DOHH2 (cell line): ENCODE results near the gene ASB13.

ENCODE experiments used
- H3F3A ChIP-seq: fragments of 200-600 bp; sonication (generic), shearing (Covaris generic); 2 replicates; pipeline ENCODE4 v1.6.0; 2016; ENCODE audit warnings: antibody characterized with exemption, mild to moderate bottlenecking; ENCODE audit not compliant: control insufficient read depth, insufficient read depth
- H3K27ac ChIP-seq: fragments of 200-600 bp; sonication (generic); 2 replicates; pipeline ENCODE4 v1.5.1; 2014; ENCODE audit warnings: low read depth, mild to moderate bottlenecking, low read length, moderate library complexity
- H3K27me3 ChIP-seq: fragments of 200-600 bp; sonication (generic); 2 replicates; pipeline ENCODE4 v1.6.1; 2014; ENCODE audit warnings: mild to moderate bottlenecking, low read length, mixed read lengths; ENCODE audit not compliant: control insufficient read depth
- H3K36me3 ChIP-seq: fragments of 200-600 bp; sonication (generic); 2 replicates; pipeline ENCODE4 v1.6.1; 2014; ENCODE audit warnings: mild to moderate bottlenecking, low read length, moderate library complexity, mixed read lengths; ENCODE audit not compliant: control insufficient read depth
- H3K4me1 ChIP-seq: fragments of 200-600 bp; sonication (generic); 2 replicates; pipeline ENCODE4 v1.6.1; 2014; ENCODE audit warnings: mild to moderate bottlenecking, low read length, mixed read lengths; ENCODE audit not compliant: control insufficient read depth
- H3K4me2 ChIP-seq: fragments of 200-600 bp; sonication (generic); 2 replicates; pipeline ENCODE4 v1.6.0; 2014; ENCODE audit warnings: mild to moderate bottlenecking, low read length, moderate library complexity
- H3K4me3 ChIP-seq: fragments of 200-600 bp; sonication (generic); 2 replicates; pipeline ENCODE4 v1.5.1; 2014; ENCODE audit warnings: mild to moderate bottlenecking, low read length, mixed read lengths
- H3K79me2 ChIP-seq: fragments of 200-600 bp; sonication (generic); 2 replicates; pipeline ENCODE4 v1.6.1; 2014; ENCODE audit warnings: mild to moderate bottlenecking, low read length, mixed read lengths; ENCODE audit not compliant: control insufficient read depth
- H3K9me2 ChIP-seq: fragments of 200-600 bp; sonication (generic); replicated peaks from 2 replicates; pipeline ENCODE4 v1.6.1; 2014; ENCODE audit warnings: mild to moderate bottlenecking, low read length, mixed read lengths; ENCODE audit not compliant: control insufficient read depth
- H3K9me3 ChIP-seq: fragments of 200-600 bp; sonication (generic); 2 replicates; pipeline ENCODE4 v1.6.1; 2014; ENCODE audit warnings: antibody characterized with exemption, low read length, mixed read lengths; ENCODE audit not compliant: control insufficient read depth, insufficient read depth
- H4K20me1 ChIP-seq: fragments of 200-600 bp; sonication (generic); 2 replicates; pipeline ENCODE4 v1.6.0; 2014; ENCODE audit warnings: low read depth, mild to moderate bottlenecking, antibody characterized with exemption, low read length, moderate library complexity; ENCODE audit not compliant: control insufficient read depth, insufficient read depth
- EZH2phosphoT487 ChIP-seq: fragments of 200-600 bp; sonication (generic); IDR thresholded peaks from 2 replicates; pipeline ENCODE4 v1.6.1; 2017; ENCODE audit warnings: borderline replicate concordance, mild to moderate bottlenecking, antibody characterized with exemption, low read length, moderate library complexity, mixed read lengths
- TF ChIP-seq, protein P1 (sequence below): fragments of 200-600 bp; sonication (generic); IDR thresholded peaks from one replicate; pipeline ENCODE4 v1.5.1; 2014; ENCODE audit warnings: antibody characterized with exemption, mild to moderate bottlenecking, low read depth, low read length; ENCODE audit not compliant: poor library complexity, severe bottlenecking

Gene ASB13

DNA sequence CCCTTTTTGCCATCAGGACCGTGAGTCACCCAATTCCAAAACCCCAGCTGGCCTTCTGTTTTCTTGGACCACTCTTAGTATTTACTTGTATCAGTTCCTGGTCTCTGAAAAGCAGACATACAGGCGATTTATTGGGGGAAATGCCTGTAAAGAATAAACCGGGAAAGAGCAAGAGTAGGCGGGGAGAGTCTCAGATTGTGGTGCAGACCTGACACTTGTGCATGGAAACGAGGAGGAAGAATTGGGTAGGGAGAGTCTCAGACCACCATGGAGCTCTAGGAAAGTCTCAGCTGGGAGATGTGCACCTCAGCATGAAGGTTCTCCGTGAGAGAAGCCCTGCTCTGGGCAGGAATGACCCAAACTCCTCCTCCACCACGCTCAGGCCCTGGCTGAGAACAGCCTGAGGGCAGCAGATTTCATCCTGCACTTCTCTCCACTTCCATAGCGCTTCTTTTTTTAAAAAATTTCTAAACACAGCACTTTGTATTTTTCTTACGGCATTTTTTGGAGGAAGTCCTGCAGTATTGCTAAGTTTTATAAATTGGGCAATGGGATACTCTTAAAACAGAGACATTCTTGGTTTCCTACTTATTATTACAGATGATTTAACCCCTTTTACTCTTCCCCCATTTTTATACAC is 12.1 kb upstream of the ASB13 start:
- Histone ChIP-seq H3K27me3 (no peaks in the 10 kb centered on the region), H3K4me2 (no peak overlapping the region), H3K27ac (no peak overlapping the region), H3K4me3 (no peak overlapping the region), H3K79me2 (no peaks in the 10 kb centered on the region), H3K9me2 (no peaks in the 10 kb centered on the region), H4K20me1 (no peaks in the 10 kb centered on the region), H3K4me1 (peaks cover 32% of the 10 kb centered on the region), H3F3A (peaks cover 2% of the 10 kb centered on the region; the same call in 1 of the 2 replicates), H3K9me3 (peaks cover 10% of the 10 kb centered on the region; the same call in 1 of the 2 replicates), H3K36me3 (no peaks in the 10 kb centered on the region)
- no peak for TF ChIP-seq EZH2phosphoT487
- TF ChIP-seq, protein P1, sequence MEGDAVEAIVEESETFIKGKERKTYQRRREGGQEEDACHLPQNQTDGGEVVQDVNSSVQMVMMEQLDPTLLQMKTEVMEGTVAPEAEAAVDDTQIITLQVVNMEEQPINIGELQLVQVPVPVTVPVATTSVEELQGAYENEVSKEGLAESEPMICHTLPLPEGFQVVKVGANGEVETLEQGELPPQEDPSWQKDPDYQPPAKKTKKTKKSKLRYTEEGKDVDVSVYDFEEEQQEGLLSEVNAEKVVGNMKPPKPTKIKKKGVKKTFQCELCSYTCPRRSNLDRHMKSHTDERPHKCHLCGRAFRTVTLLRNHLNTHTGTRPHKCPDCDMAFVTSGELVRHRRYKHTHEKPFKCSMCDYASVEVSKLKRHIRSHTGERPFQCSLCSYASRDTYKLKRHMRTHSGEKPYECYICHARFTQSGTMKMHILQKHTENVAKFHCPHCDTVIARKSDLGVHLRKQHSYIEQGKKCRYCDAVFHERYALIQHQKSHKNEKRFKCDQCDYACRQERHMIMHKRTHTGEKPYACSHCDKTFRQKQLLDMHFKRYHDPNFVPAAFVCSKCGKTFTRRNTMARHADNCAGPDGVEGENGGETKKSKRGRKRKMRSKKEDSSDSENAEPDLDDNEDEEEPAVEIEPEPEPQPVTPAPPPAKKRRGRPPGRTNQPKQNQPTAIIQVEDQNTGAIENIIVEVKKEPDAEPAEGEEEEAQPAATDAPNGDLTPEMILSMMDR: no peak

DNA sequence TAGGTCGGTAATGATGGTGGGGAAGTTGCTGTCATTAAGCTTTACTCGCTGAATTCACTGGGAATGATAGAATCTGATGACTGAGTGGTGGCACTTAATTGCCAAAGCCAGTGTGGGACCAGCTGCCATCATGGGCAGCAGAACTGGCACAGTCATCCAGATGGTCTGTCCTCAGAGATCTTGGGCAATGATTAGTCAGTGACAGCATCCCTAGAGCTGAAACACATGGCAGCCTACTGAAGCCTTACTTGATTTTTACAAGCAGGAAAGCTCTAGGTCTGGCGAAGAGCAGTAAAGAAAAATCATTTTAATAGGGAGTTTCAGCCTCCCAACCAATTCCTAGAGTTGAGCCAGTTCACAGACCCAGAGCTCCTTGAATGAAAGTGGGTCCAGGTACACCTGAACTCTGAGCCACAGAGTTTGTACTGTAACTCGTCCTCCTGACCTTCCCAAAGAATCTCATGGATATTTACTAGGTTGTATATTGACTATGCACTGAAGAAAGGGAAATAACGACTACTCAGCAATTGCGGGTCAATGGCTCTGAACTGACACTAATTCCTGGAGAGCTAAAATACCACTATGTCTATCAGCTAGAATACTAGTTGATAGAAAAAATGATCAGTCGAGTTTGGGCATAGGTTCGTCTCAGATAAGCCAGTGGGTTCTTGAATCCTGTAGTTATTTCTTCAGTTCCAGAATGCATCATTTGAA is 4.4 kb upstream of the ASB13 start:
- Histone ChIP-seq H3K27me3 (no peaks in the 10 kb centered on the region), H3K4me2 (no peak overlapping the region), H3K27ac (no peak overlapping the region), H3K4me1 (peaks cover 21% of the 10 kb centered on the region), H3K4me3 (no peak overlapping the region), H3K9me2 (no peaks in the 10 kb centered on the region), H3K9me3 (peaks cover 16% of the 10 kb centered on the region; the same call in 1 of the 2 replicates), H4K20me1 (no peaks in the 10 kb centered on the region), H3K36me3 (peaks cover 4% of the 10 kb centered on the region), H3K79me2 (peaks cover 21% of the 10 kb centered on the region), H3F3A (peaks cover 8% of the 10 kb centered on the region)
- TF ChIP-seq, protein P1: no peak
- no peak for TF ChIP-seq EZH2phosphoT487

DNA sequence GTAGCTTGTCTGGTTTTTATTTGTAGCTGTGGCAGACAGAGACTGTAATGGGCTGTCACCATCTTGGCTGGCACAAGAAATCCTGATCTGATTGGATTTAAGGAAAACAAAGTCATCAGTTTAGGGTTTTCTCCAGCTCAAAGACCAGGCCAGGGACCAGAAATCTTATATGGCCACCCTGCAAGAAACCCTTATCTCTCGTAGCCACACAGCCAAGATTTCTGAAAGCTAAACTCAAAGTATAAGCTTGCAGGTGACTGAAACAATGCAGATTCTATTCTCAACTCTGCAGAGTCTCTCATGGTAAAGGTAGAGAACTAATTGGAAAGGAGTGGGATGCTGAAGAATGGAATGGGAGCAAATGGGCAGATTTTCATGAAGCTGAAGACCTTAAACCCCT is 3.2 kb upstream of the ASB13 start:
- H3K79me2 ChIP-seq: peaks cover 33% of the 10 kb centered on the region
- H3K27me3 ChIP-seq: no peaks in the 10 kb centered on the region
- H3K36me3 ChIP-seq: peaks cover 15% of the 10 kb centered on the region
- peaks cover 26% of the 10 kb centered on the region for H3K4me1 ChIP-seq
- no peak overlapping the region for H3K4me3 ChIP-seq
- peaks cover 15% of the 10 kb centered on the region for H3F3A ChIP-seq
- no peak overlapping the region for H3K4me2 ChIP-seq
- TF ChIP-seq EZH2phosphoT487: no peak
- TF ChIP-seq, protein P1: no peak
- no peaks in the 10 kb centered on the region for H4K20me1 ChIP-seq
- no peaks in the 10 kb centered on the region for H3K9me2 ChIP-seq
- no peak overlapping the region for H3K27ac ChIP-seq
- H3K9me3 ChIP-seq: peaks cover 12% of the 10 kb centered on the region; the same call in 1 of the 2 replicates
